ENCODE measurements around the gene SLC16A10.
"Not testable (repeated sequence)": the region's sequence is repeated elsewhere in the genome, so short reads cannot be mapped to it uniquely, and the experiment has no call there.

Gene SLC16A10

GRCh38 chr6:111211411-111212030 lies 124.2 kb downstream of the SLC16A10 start:
- DNase-seq (ENCODE audit: low read depth in 2 of 2, low spot score in 1 of 2) = no peak

- DNase-seq (ENCODE audit: low read depth in 2 of 2, low spot score in 1 of 2) = no peak
These were observed 125.3 kb downstream of the SLC16A10 start for GRCh38 chr6:111212625-111213024.

- no peak for DNase-seq (ENCODE audit: low read depth in 2 of 2, low spot score in 1 of 2)
These were observed 127.8 kb downstream of the SLC16A10 start for GRCh38 chr6:111215131-111215530.

- no peak for DNase-seq (ENCODE audit: low read depth in 2 of 2, low spot score in 1 of 2)
These were observed 132.5 kb downstream of the SLC16A10 start for GRCh38 chr6:111219785-111220184.

- DNase-seq (ENCODE audit: low read depth in 2 of 2, low spot score in 1 of 2) = no peak
These were observed 133.2 kb downstream of the SLC16A10 start for GRCh38 chr6:111220383-111221031.

- no peak for DNase-seq (ENCODE audit: low read depth in 2 of 2, low spot score in 1 of 2)
These were observed 134.5 kb downstream of the SLC16A10 start for GRCh38 chr6:111221804-111222203.

- DNase-seq (ENCODE audit: low read depth in 2 of 2, low spot score in 1 of 2) = no peak
These were observed 135.0 kb downstream of the SLC16A10 start for GRCh38 chr6:111222341-111222740.

GRCh38 chr6:111228094-111228493 lies 140.8 kb downstream of the SLC16A10 start:
- DNase-seq (ENCODE audit: low read depth in 2 of 2, low spot score in 1 of 2) = no peak

GRCh38 chr6:111230351-111231089 lies 143.2 kb downstream of the SLC16A10 start:
- no peak for DNase-seq (ENCODE audit: low read depth in 2 of 2, low spot score in 1 of 2)

GRCh38 chr6:111231090-111231459 lies 143.8 kb downstream of the SLC16A10 start:
- no peak for DNase-seq (ENCODE audit: low read depth in 2 of 2, low spot score in 1 of 2)

- no peak for DNase-seq (ENCODE audit: low read depth in 2 of 2, low spot score in 1 of 2)
These were observed 150.5 kb downstream of the SLC16A10 start for GRCh38 chr6:111237852-111238251.

GRCh38 chr6:111238464-111239119 lies 151.3 kb downstream of the SLC16A10 start:
- no peak for DNase-seq (ENCODE audit: low read depth in 2 of 2, low spot score in 1 of 2)

- DNase-seq (ENCODE audit: low read depth in 2 of 2, low spot score in 1 of 2) = no peak
These were observed 152.2 kb downstream of the SLC16A10 start for GRCh38 chr6:111239461-111239860.

GRCh38 chr6:111242452-111242851 lies 155.1 kb downstream of the SLC16A10 start:
- no peak for DNase-seq (ENCODE audit: low read depth in 2 of 2, low spot score in 1 of 2)

- no peak for DNase-seq (ENCODE audit: low read depth in 2 of 2, low spot score in 1 of 2)
These were observed 155.8 kb downstream of the SLC16A10 start for GRCh38 chr6:111243095-111243494.

GRCh38 chr6:111248789-111249188 lies 161.5 kb downstream of the SLC16A10 start:
- DNase-seq (ENCODE audit: low read depth in 2 of 2, low spot score in 1 of 2) = no peak

- DNase-seq (ENCODE audit: low read depth in 2 of 2, low spot score in 1 of 2) = no peak
These were observed 163.6 kb downstream of the SLC16A10 start for GRCh38 chr6:111250791-111251354.

GRCh38 chr6:111252726-111253125 lies 165.4 kb downstream of the SLC16A10 start:
- no peak for DNase-seq (ENCODE audit: low read depth in 2 of 2, low spot score in 1 of 2)

- DNase-seq (ENCODE audit: low read depth in 2 of 2, low spot score in 1 of 2) = no peak
These were observed 166.9 kb downstream of the SLC16A10 start for GRCh38 chr6:111254004-111254778.

GRCh38 chr6:111254779-111255166 lies 167.5 kb downstream of the SLC16A10 start:
- DNase-seq (ENCODE audit: low read depth in 2 of 2, low spot score in 1 of 2) = no peak

GRCh38 chr6:111255838-111256237 lies 168.5 kb downstream of the SLC16A10 start:
- DNase-seq (ENCODE audit: low read depth in 2 of 2, low spot score in 1 of 2) = not testable (repeated sequence)

Measured in stimulated activated CD8-positive, alpha-beta memory T cell treated with anti-CD3 and anti-CD28 coated beads, Interleukin-4, amount 100 ng/mL, for 4 hours (primary cell).